Ishikawa (cell line): ENCODE measurements around the gene KDM2B.

Experiments used
- CEBPB ChIP-seq: IDR thresholded peaks from 2 replicates; pipeline ENCODE4 v1.6.1; 2012
- CREB1 ChIP-seq: IDR thresholded peaks from 2 replicates; pipeline ENCODE4 v1.6.1; 2012; ENCODE audit warnings: low read depth
- EGR1 ChIP-seq: IDR thresholded peaks from 2 replicates; pipeline ENCODE4 v1.6.1; 2012
- EP300 ChIP-seq: IDR thresholded peaks from 2 replicates; pipeline ENCODE4 v1.6.1; 2012; ENCODE audit warnings: borderline replicate concordance
- FOXM1 ChIP-seq: IDR thresholded peaks from 2 replicates; pipeline ENCODE4 v1.6.1; 2012; ENCODE audit warnings: low read depth, borderline replicate concordance
- MAX ChIP-seq: IDR thresholded peaks from 2 replicates; pipeline ENCODE4 v1.6.1; 2012
- NFIC ChIP-seq: IDR thresholded peaks from 2 replicates; pipeline ENCODE4 v1.6.1; 2012
- RAD21 ChIP-seq: IDR thresholded peaks from 2 replicates; pipeline ENCODE4 v1.6.1; 2012; ENCODE audit warnings: low read depth
- REST ChIP-seq: IDR thresholded peaks from 2 replicates; pipeline ENCODE4 v1.6.1; 2012; ENCODE audit warnings: low read depth, mild to moderate bottlenecking
- TAF1 ChIP-seq: IDR thresholded peaks from 2 replicates; pipeline ENCODE4 v1.6.1; 2012; ENCODE audit warnings: low read depth, mild to moderate bottlenecking
- TCF12 ChIP-seq: IDR thresholded peaks from 2 replicates; pipeline ENCODE4 v1.6.1; 2012; ENCODE audit warnings: low read depth
- TEAD4 ChIP-seq: IDR thresholded peaks from 2 replicates; pipeline ENCODE4 v1.6.1; 2012
- USF1 ChIP-seq: IDR thresholded peaks from 2 replicates; pipeline ENCODE4 v1.6.1; 2012
- YY1 ChIP-seq: IDR thresholded peaks from 2 replicates; pipeline ENCODE4 v1.6.1; 2012; ENCODE audit warnings: low read depth
- ZBTB7A ChIP-seq: IDR thresholded peaks from 2 replicates; pipeline ENCODE4 v1.6.1; 2012; ENCODE audit warnings: low read depth

KDM2B gene

GRCh38 chr12:121452985-121453360 lies 127.8 kb downstream of the KDM2B start:
- TF ChIP-seq FOXM1 (no peak), ZBTB7A (no peak), TAF1 (no peak), TCF12 (no peak), CREB1 (no peak), NFIC (no peak), USF1 (no peak), EP300 (no peak), TEAD4 (no peak), MAX (no peak), REST (no peak), CEBPB (no peak)

GRCh38 chr12:121452340-121452984 lies 128.4 kb downstream of the KDM2B start:
- no peak for TF ChIP-seq CREB1
- no peak for TF ChIP-seq USF1
- TF ChIP-seq CEBPB, result no peak

- TF ChIP-seq RAD21 (no peak), EGR1 (no peak), MAX (no peak), USF1 (no peak), TAF1 (no peak), EP300 (no peak), YY1 (no peak), NFIC (no peak), TEAD4 (no peak), ZBTB7A (no peak), TCF12 (no peak), REST (no peak), FOXM1 (no peak), CEBPB (no peak), CREB1 (no peak)
Measured at GRCh38 chr12:121451961-121452339, 128.9 kb downstream of the KDM2B start.

GRCh38 chr12:121448771-121449315 lies 132.0 kb downstream of the KDM2B start:
- no peak for TF ChIP-seq USF1
- TF ChIP-seq ZBTB7A, result no peak
- no peak for TF ChIP-seq CEBPB
- no peak for TF ChIP-seq FOXM1
- no peak for TF ChIP-seq TAF1
- no peak for TF ChIP-seq EGR1
- TF ChIP-seq TCF12, result no peak
- no peak for TF ChIP-seq REST
- TF ChIP-seq MAX, result no peak
- TF ChIP-seq CREB1, result no peak
- no peak for TF ChIP-seq TEAD4
